ENCODE results near the gene RDH11. TPM values are rescaled to one million over a fixed set of nuclear protein-coding genes. Genes with fewer than 3 reads are reported as not detected.
A peak's percentile ranks its signal among the peaks of the same experiment; 100 is the strongest.

RDH11 gene
- total and polyA plus RNA-seq, 2 donors (not counting 3 experiments of a cell fraction or from before 2014, with no cell fraction given), result 79.8 to 93.2 TPM

DNA sequence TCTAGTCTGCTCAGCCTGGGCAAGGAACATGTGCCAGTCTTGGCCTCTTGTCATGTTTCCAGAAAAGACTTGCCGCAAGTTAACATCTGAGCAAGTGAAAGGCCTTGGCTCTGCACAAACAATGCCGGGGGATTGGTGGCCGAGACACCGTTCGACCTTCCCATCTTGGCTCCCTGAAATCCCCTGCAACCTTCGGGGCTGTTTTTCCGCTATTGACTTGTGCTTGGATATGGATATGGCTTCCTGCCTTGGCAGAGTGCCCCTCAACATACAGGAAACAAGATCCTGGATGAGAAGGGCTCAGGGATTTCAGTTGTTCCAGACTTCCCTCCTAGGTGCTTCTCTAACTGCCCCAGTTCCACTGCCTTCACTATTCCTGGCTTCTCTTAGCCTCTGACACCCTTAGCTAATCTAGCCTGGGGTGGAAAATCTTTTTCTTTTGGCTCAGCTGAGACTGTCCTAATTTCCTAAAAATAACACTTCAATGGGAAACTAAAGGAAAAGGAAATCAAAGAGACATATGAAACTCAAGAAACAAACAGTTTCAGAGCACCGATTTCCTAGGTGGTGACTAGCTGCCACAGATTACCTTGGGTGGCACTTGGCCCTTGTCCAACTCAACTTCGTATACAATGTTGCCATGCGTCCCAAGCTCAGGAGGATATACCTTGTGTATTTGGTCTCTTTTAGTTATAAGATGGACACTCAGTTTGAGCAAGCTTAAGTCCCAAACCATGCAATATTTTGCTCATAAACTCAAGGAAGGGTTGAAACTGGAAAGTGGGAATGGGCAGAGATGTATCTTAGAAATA lies 40.0 kb upstream of the RDH11 start:
- Histone ChIP-seq H3K9me1 (replicated peaks; ENCODE audit: control insufficient read depth, extremely low read depth, insufficient read depth, low read length) (no peaks in the 10 kb centered on the region), H3K4me3 (replicated peaks in 1 of 3; ENCODE audit: insufficient read depth in 1 of 3, low read depth in 1 of 3, low read length in 3 of 3) (no peak overlapping the region), H2AFZ (ENCODE audit: low read depth, low read length) (peak overlapping the region; percentile 55), H3K4me1 (ENCODE audit: control insufficient read depth, extremely low read depth, insufficient read depth, low read length) (peaks cover 15% of the 10 kb centered on the region), H3K9ac (replicated peaks; ENCODE audit: extremely low read depth, insufficient read depth, low read length) (no peak overlapping the region), H3K4me2 (ENCODE audit: insufficient read depth, low read length) (no peak overlapping the region), H3K27ac (ENCODE audit: insufficient read depth, low read depth, low read length) (no peak overlapping the region), H3K36me3 (ENCODE audit: control insufficient read depth in 2 of 2, extremely low read depth in 1 of 2, insufficient read depth in 2 of 2, low read length in 2 of 2) (no peaks in the 10 kb centered on the region), H4K20me1 (replicated peaks; ENCODE audit: control insufficient read depth, extremely low read depth, insufficient read depth, low read length) (no peaks in the 10 kb centered on the region), H3K9me3 (replicated peaks; ENCODE audit: control insufficient read depth, insufficient read depth, low read length) (no peaks in the 10 kb centered on the region), H3K27me3 (ENCODE audit: control insufficient read depth in 2 of 2, insufficient read depth in 2 of 2, low read length in 2 of 2) (no peaks in the 10 kb centered on the region), H3K79me2 (ENCODE audit: control insufficient read depth, insufficient read depth, low read length) (no peaks in the 10 kb centered on the region)
- dilution Hi-C loops (cut with MboI; ENCODE audit: extremely low pct_ligation_motif_present, low sequenced_read_pairs) (no loop called here), intact Hi-C loops (cut with micrococcal nuclease) (no loop called here)
- CTCF ChIA-PET, result interaction anchor here (1.0 to 1.8 kb wide), 3 partner anchors 31 to 376 kb away, joined by 3 to 7 read pairs (median 5); partner anchors contain the start of gene ATP6V1D
- TF ChIP-seq, protein P1, sequence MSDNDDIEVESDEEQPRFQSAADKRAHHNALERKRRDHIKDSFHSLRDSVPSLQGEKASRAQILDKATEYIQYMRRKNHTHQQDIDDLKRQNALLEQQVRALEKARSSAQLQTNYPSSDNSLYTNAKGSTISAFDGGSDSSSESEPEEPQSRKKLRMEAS (IDR thresholded peaks at IDR 0.05; ENCODE audit: insufficient read depth, insufficient read length), result no peak
- TF ChIP-seq POLR2A (IDR thresholded peaks at IDR 0.05; ENCODE audit: low read depth, low read length) (no peak), GATA2 (IDR thresholded peaks at IDR 0.05; ENCODE audit: insufficient read depth, insufficient read length, low read depth, low read length) (no peak), JUN (IDR thresholded peaks at IDR 0.05; ENCODE audit: borderline replicate concordance, insufficient read depth, insufficient read length, low read depth) (no peak), POLR2AphosphoS5 (IDR thresholded peaks at IDR 0.05; ENCODE audit: insufficient read depth, low read depth, low read length) (no peak), MYC (IDR thresholded peaks at IDR 0.05; ENCODE audit: low read depth, low read length) (no peak), EZH2 (IDR thresholded peaks at IDR 0.05; ENCODE audit: borderline replicate concordance, low read depth, low read length, severe bottlenecking) (no peak), FOS (IDR thresholded peaks at IDR 0.05; ENCODE audit: borderline replicate concordance, insufficient read depth, low read length) (no peak)
- TF ChIP-seq, protein P2, sequence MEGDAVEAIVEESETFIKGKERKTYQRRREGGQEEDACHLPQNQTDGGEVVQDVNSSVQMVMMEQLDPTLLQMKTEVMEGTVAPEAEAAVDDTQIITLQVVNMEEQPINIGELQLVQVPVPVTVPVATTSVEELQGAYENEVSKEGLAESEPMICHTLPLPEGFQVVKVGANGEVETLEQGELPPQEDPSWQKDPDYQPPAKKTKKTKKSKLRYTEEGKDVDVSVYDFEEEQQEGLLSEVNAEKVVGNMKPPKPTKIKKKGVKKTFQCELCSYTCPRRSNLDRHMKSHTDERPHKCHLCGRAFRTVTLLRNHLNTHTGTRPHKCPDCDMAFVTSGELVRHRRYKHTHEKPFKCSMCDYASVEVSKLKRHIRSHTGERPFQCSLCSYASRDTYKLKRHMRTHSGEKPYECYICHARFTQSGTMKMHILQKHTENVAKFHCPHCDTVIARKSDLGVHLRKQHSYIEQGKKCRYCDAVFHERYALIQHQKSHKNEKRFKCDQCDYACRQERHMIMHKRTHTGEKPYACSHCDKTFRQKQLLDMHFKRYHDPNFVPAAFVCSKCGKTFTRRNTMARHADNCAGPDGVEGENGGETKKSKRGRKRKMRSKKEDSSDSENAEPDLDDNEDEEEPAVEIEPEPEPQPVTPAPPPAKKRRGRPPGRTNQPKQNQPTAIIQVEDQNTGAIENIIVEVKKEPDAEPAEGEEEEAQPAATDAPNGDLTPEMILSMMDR (IDR thresholded peaks at IDR 0.05; ENCODE audit: extremely low read depth in 1 of 2, insufficient read depth in 1 of 2, low read depth in 1 of 2, low read length in 2 of 2), result no peak
- BruUV-seq (replicated peaks), result no TSS peak
- peak; percentile 89 for FAIRE-seq
- POLR2A ChIA-PET, result no interaction called here
- DNase-seq (ENCODE audit: low read depth, low spot score), result peak; percentile 58

All from endothelial cell of umbilical vein (primary cell).